Smooth muscle cell (in vitro differentiated cells): ENCODE measurements around the gene PCMTD2. TPM values are rescaled to one million over a fixed set of nuclear protein-coding genes. Genes with fewer than 3 reads are reported as not detected.

Experiments
- DNase-seq: peaks from one replicate; lab custom pipeline; 2025; ENCODE audit not compliant: unreplicated experiment; lab: John Stamatoyannopoulos, UW
- H2AFZ ChIP-seq: fragments of 200-600 bp; sonication (generic); 2 replicates; pipeline ENCODE4 v1.6.0; 2016; ENCODE audit warnings: antibody characterized with exemption, low read depth, mild to moderate bottlenecking
- H3F3A ChIP-seq: fragments of 200-600 bp; sonication (generic); 2 replicates; pipeline ENCODE4 v1.6.0; 2017; ENCODE audit warnings: antibody characterized with exemption, low read depth
- H3K27ac ChIP-seq: fragments of 200-600 bp; sonication (generic); 2 replicates; pipeline ENCODE4 v1.5.1; 2016; ENCODE audit warnings: low read depth, mild to moderate bottlenecking
- H3K27me3 ChIP-seq: fragments of 200-600 bp; sonication (generic); 2 replicates; pipeline ENCODE4 v1.6.1; 2016; ENCODE audit warnings: low read depth, mild to moderate bottlenecking
- H3K36me3 ChIP-seq: fragments of 200-600 bp; sonication (generic); 2 replicates; pipeline ENCODE4 v1.5.1; 2016; ENCODE audit warnings: low read depth
- H3K4me1 ChIP-seq: fragments of 200-600 bp; sonication (generic); 2 replicates; pipeline ENCODE4 v1.5.1; 2016; ENCODE audit warnings: low read depth
- H3K4me2 ChIP-seq: fragments of 200-600 bp; sonication (generic); 2 replicates; pipeline ENCODE4 v1.6.0; 2016; ENCODE audit warnings: mild to moderate bottlenecking
- H3K4me3 ChIP-seq: fragments of 200-600 bp; sonication (generic); 2 replicates; pipeline ENCODE4 v1.5.1; 2016; ENCODE audit warnings: mild to moderate bottlenecking
- H3K79me2 ChIP-seq: fragments of 200-600 bp; sonication (generic); 2 replicates; pipeline ENCODE4 v1.6.0; 2016; ENCODE audit warnings: low read depth, mild to moderate bottlenecking
- H3K9ac ChIP-seq: fragments of 200-600 bp; sonication (generic); 2 replicates; pipeline ENCODE4 v1.6.0; 2016; ENCODE audit warnings: low read depth
- H3K9me3 ChIP-seq: fragments of 200-600 bp; sonication (generic); replicated peaks from 2 replicates; pipeline ENCODE4 v1.5.1; 2016; ENCODE audit warnings: low read depth
- H4K20me1 ChIP-seq: fragments of 200-600 bp; sonication (generic); 2 replicates; pipeline ENCODE4 v1.6.0; 2016; ENCODE audit warnings: low read depth
- CTCF ChIP-seq: fragments of 200-600 bp; sonication (generic); IDR thresholded peaks from 2 replicates; pipeline ENCODE4 v1.5.1; 2017; ENCODE audit warnings: borderline replicate concordance, mild to moderate bottlenecking, antibody characterized with exemption; ENCODE audit not compliant: insufficient read depth, poor library complexity, severe bottlenecking
- WGBS: methylation state at CpG from one replicate; pipeline ENCODE4 v1.1.7; 2016; ENCODE audit warnings: low lambda C conversion rate; 5-methylcytosine and 5-hydroxymethylcytosine counted together
- polyA plus RNA-seq: library from polyadenylated mRNA; unstranded; fragments of >200 nt; fragmentation: Nextera tagmentation; extraction: Ambion mirVana; gene quantifications from 2 replicates; pipeline ENCODE4 v1.2.1, GENCODE V29; 2016
- total RNA-seq: library from RNA; depleted of rRNA; stranded (reverse); fragments of >200 nt; gene quantifications from 2 replicates; pipeline ENCODE4 v1.2.3, GENCODE V29; 2014

PCMTD2 gene
- total RNA-seq = 45.3 and 74.9 TPM in 2 replicates
- polyA plus RNA-seq = 15.4 and 18.9 TPM in 2 replicates

GRCh38 chr20:64255361-64256281 is at the start of gene PCMTD2:
TSS of gene PCMTD2 (plus strand) at chr20:64255748. CDS start at chr20:64259966, 4,218 bp downstream.
- peaks cover 38% of the 10 kb centered on the region for H3K79me2 ChIP-seq
- peak; percentile 70 for DNase-seq
- peak within 1 kb of the TSS; percentile 78 for H3K27ac ChIP-seq

GRCh38 chr20:64206614-64207013 is 48.9 kb upstream of the PCMTD2 start:
- TF ChIP-seq CTCF = no peak
- 94% methylated on average over 8 of the region's 8 CpGs for WGBS
- Histone ChIP-seq H3K79me2 (no peaks in the 10 kb centered on the region), H3K9me3 (no peaks in the 10 kb centered on the region), H3K4me2 (no peak overlapping the region), H3K27ac (no peak overlapping the region), H3K36me3 (no peaks in the 10 kb centered on the region), H4K20me1 (no peaks in the 10 kb centered on the region), H3K9ac (no peak overlapping the region), H3K4me1 (peaks cover 11% of the 10 kb centered on the region), H3K4me3 (no peak overlapping the region), H2AFZ (no peak overlapping the region), H3F3A (no peaks in the 10 kb centered on the region), H3K27me3 (no peaks in the 10 kb centered on the region)
- DNase-seq = no peak

More at GRCh38 chr20:64255361-64256281, at the start of gene PCMTD2:
- WGBS = under 1% methylated on average over 39 of the region's 96 CpGs
- Histone ChIP-seq H4K20me1 (peaks cover 34% of the 10 kb centered on the region), H3F3A (peaks cover 14% of the 10 kb centered on the region), H3K4me3 (peak within 1 kb of the TSS; percentile 83), H2AFZ (peak within 1 kb of the TSS; percentile 91), H3K9ac (peak within 1 kb of the TSS; percentile 84), H3K4me2 (peak within 1 kb of the TSS; percentile 97), H3K27me3 (peaks cover 3% of the 10 kb centered on the region), H3K36me3 (no peaks in the 10 kb centered on the region), H3K9me3 (no peaks in the 10 kb centered on the region), H3K4me1 (peaks cover 30% of the 10 kb centered on the region)
- no peak for TF ChIP-seq CTCF

GRCh38 chr20:64207641-64208590 is 47.6 kb upstream of the PCMTD2 start:
- Histone ChIP-seq H3K79me2 (no peaks in the 10 kb centered on the region), H3K4me1 (peaks cover 9% of the 10 kb centered on the region), H3K36me3 (no peaks in the 10 kb centered on the region), H3K9ac (no peak overlapping the region), H3K27ac (no peak overlapping the region), H3K4me3 (no peak overlapping the region), H4K20me1 (no peaks in the 10 kb centered on the region), H2AFZ (no peak overlapping the region), H3K4me2 (no peak overlapping the region), H3K27me3 (no peaks in the 10 kb centered on the region), H3F3A (no peaks in the 10 kb centered on the region), H3K9me3 (no peaks in the 10 kb centered on the region)
- TF ChIP-seq CTCF = no peak
- DNase-seq = no peak
- WGBS = 92% methylated on average over 25 of the region's 25 CpGs
